ENCODE data around the gene GPATCH2L. TPM values are rescaled to one million over a fixed set of nuclear protein-coding genes. Genes with fewer than 3 reads are reported as not detected.

GPATCH2L gene
- total RNA-seq, 4 donors from 2014 or later, result 47.6 to 230 (median 85.0) TPM

GRCh38 chr14:76262641-76263040, 110.9 kb downstream of the GPATCH2L start:
- intact Hi-C loops (cut with DNase I; ENCODE audit: low total_unique reads), result no loop called here
- H3K27ac ChIP-seq, result no peak overlapping the region
- no peaks in the 10 kb centered on the region for H3K4me1 ChIP-seq
- TF ChIP-seq POLR2A (IDR thresholded peaks at IDR 0.05) (no peak), CTCF (IDR thresholded peaks at IDR 0.05) (no peak)
- no peak for DNase-seq
- H3K27me3 ChIP-seq, result no peaks in the 10 kb centered on the region
- H3K4me3 ChIP-seq, result no peak overlapping the region
- H3K36me3 ChIP-seq, result no peaks in the 10 kb centered on the region
- H3K9me3 ChIP-seq, result no peaks in the 10 kb centered on the region

Other genes starting within 250 kb of the GPATCH2L start
- gene TGFB3, start 169.9 kb upstream of the GPATCH2L start, total RNA-seq, result 10 to 100 TPM; 16.1 to 85.3 (median 55.0) TPM
- 10 to 100 TPM; 34.2 to 75.3 (median 49.1) TPM for gene IFT43, start 166.2 kb upstream of the GPATCH2L start, total RNA-seq
- gene ESRRB, start 224.2 kb downstream of the GPATCH2L start, total RNA-seq, result not detected

Measured in uterus (tissue), 4 donors.